GM21723 (cell line): ENCODE results near the gene RPN2.
A peak's percentile ranks its signal among the peaks of the same experiment; 100 is the strongest.

Experiments
- ATAC-seq: cut with Tn5 transposase; IDR thresholded peaks from one replicate; pipeline ENCODE4 v1.9.1; 2021; ENCODE audit warnings: mild to moderate bottlenecking, moderate library complexity; ENCODE audit not compliant: unreplicated experiment

The RPN2 gene

GRCh38 chr20:37261714-37262113 lies 82.6 kb downstream of the RPN2 start, which contains the start of gene GHRH:
TSS of gene GHRH (minus strand) at chr20:37261814. CDS start at chr20:37256889, 4,925 bp downstream.
- no peak for ATAC-seq

- no peak for ATAC-seq
These were observed 83.4 kb downstream of the RPN2 start for GRCh38 chr20:37262505-37262904.

GRCh38 chr20:37263686-37264085 lies 84.6 kb downstream of the RPN2 start:
- ATAC-seq: no peak

- ATAC-seq: peak; percentile 75
These were observed 86.0 kb downstream of the RPN2 start for GRCh38 chr20:37265152-37265551.

GRCh38 chr20:37266940-37267666 lies 88.0 kb downstream of the RPN2 start:
- ATAC-seq: no peak

GRCh38 chr20:37267667-37268313 lies 88.7 kb downstream of the RPN2 start:
- ATAC-seq: no peak

- ATAC-seq: peak; percentile 62
These were observed 91.7 kb downstream of the RPN2 start for GRCh38 chr20:37270576-37271420.

GRCh38 chr20:37271421-37271768 lies 92.3 kb downstream of the RPN2 start:
- no peak for ATAC-seq

- ATAC-seq: no peak
These were observed 94.9 kb downstream of the RPN2 start for GRCh38 chr20:37273988-37274387.

- ATAC-seq: no peak
These were observed 95.9 kb downstream of the RPN2 start for GRCh38 chr20:37274851-37275524.

- ATAC-seq: peak; percentile 63
These were observed 97.5 kb downstream of the RPN2 start for GRCh38 chr20:37276494-37277252.

- ATAC-seq: no peak
These were observed 98.1 kb downstream of the RPN2 start for GRCh38 chr20:37277253-37277593.

- ATAC-seq: no peak
These were observed 99.9 kb downstream of the RPN2 start for GRCh38 chr20:37278966-37279590.

GRCh38 chr20:37279820-37280219 lies 100.7 kb downstream of the RPN2 start:
- ATAC-seq: no peak

- no peak for ATAC-seq
These were observed 101.3 kb downstream of the RPN2 start for GRCh38 chr20:37280403-37280802.

- ATAC-seq: no peak
These were observed 103.4 kb downstream of the RPN2 start for GRCh38 chr20:37282556-37282955.

GRCh38 chr20:37283530-37284195 lies 104.5 kb downstream of the RPN2 start:
- ATAC-seq: no peak

GRCh38 chr20:37284691-37285161 lies 105.6 kb downstream of the RPN2 start:
- ATAC-seq: no peak

GRCh38 chr20:37285664-37286374 lies 106.7 kb downstream of the RPN2 start:
- no peak for ATAC-seq
